DOHH2 (cell line): ENCODE data around the gene P3H3.
"Not testable (repeated sequence)": the region's sequence is repeated elsewhere in the genome, so short reads cannot be mapped to it uniquely, and the experiment has no call there.

Experiments
- H3F3A ChIP-seq: fragments of 200-600 bp; sonication (generic), shearing (Covaris generic); 2 replicates; pipeline ENCODE4 v1.6.0; 2016; ENCODE audit warnings: antibody characterized with exemption, mild to moderate bottlenecking; ENCODE audit not compliant: control insufficient read depth, insufficient read depth
- H3K27ac ChIP-seq: fragments of 200-600 bp; sonication (generic); 2 replicates; pipeline ENCODE4 v1.5.1; 2014; ENCODE audit warnings: low read depth, mild to moderate bottlenecking, low read length, moderate library complexity
- H3K27me3 ChIP-seq: fragments of 200-600 bp; sonication (generic); 2 replicates; pipeline ENCODE4 v1.6.1; 2014; ENCODE audit warnings: mild to moderate bottlenecking, low read length, mixed read lengths; ENCODE audit not compliant: control insufficient read depth
- H3K36me3 ChIP-seq: fragments of 200-600 bp; sonication (generic); 2 replicates; pipeline ENCODE4 v1.6.1; 2014; ENCODE audit warnings: mild to moderate bottlenecking, low read length, moderate library complexity, mixed read lengths; ENCODE audit not compliant: control insufficient read depth
- H3K4me1 ChIP-seq: fragments of 200-600 bp; sonication (generic); 2 replicates; pipeline ENCODE4 v1.6.1; 2014; ENCODE audit warnings: mild to moderate bottlenecking, low read length, mixed read lengths; ENCODE audit not compliant: control insufficient read depth
- H3K4me2 ChIP-seq: fragments of 200-600 bp; sonication (generic); 2 replicates; pipeline ENCODE4 v1.6.0; 2014; ENCODE audit warnings: mild to moderate bottlenecking, low read length, moderate library complexity
- H3K4me3 ChIP-seq: fragments of 200-600 bp; sonication (generic); 2 replicates; pipeline ENCODE4 v1.5.1; 2014; ENCODE audit warnings: mild to moderate bottlenecking, low read length, mixed read lengths
- H3K79me2 ChIP-seq: fragments of 200-600 bp; sonication (generic); 2 replicates; pipeline ENCODE4 v1.6.1; 2014; ENCODE audit warnings: mild to moderate bottlenecking, low read length, mixed read lengths; ENCODE audit not compliant: control insufficient read depth
- H3K9me2 ChIP-seq: fragments of 200-600 bp; sonication (generic); replicated peaks from 2 replicates; pipeline ENCODE4 v1.6.1; 2014; ENCODE audit warnings: mild to moderate bottlenecking, low read length, mixed read lengths; ENCODE audit not compliant: control insufficient read depth
- H3K9me3 ChIP-seq: fragments of 200-600 bp; sonication (generic); 2 replicates; pipeline ENCODE4 v1.6.1; 2014; ENCODE audit warnings: antibody characterized with exemption, low read length, mixed read lengths; ENCODE audit not compliant: control insufficient read depth, insufficient read depth
- H4K20me1 ChIP-seq: fragments of 200-600 bp; sonication (generic); 2 replicates; pipeline ENCODE4 v1.6.0; 2014; ENCODE audit warnings: low read depth, mild to moderate bottlenecking, antibody characterized with exemption, low read length, moderate library complexity; ENCODE audit not compliant: control insufficient read depth, insufficient read depth
- CTCF ChIP-seq: fragments of 200-600 bp; sonication (generic); IDR thresholded peaks from one replicate; pipeline ENCODE4 v1.5.1; 2014; ENCODE audit warnings: antibody characterized with exemption, mild to moderate bottlenecking, low read depth, low read length; ENCODE audit not compliant: poor library complexity, severe bottlenecking
- EZH2phosphoT487 ChIP-seq: fragments of 200-600 bp; sonication (generic); IDR thresholded peaks from 2 replicates; pipeline ENCODE4 v1.6.1; 2017; ENCODE audit warnings: borderline replicate concordance, mild to moderate bottlenecking, antibody characterized with exemption, low read length, moderate library complexity, mixed read lengths

P3H3 gene

DNA sequence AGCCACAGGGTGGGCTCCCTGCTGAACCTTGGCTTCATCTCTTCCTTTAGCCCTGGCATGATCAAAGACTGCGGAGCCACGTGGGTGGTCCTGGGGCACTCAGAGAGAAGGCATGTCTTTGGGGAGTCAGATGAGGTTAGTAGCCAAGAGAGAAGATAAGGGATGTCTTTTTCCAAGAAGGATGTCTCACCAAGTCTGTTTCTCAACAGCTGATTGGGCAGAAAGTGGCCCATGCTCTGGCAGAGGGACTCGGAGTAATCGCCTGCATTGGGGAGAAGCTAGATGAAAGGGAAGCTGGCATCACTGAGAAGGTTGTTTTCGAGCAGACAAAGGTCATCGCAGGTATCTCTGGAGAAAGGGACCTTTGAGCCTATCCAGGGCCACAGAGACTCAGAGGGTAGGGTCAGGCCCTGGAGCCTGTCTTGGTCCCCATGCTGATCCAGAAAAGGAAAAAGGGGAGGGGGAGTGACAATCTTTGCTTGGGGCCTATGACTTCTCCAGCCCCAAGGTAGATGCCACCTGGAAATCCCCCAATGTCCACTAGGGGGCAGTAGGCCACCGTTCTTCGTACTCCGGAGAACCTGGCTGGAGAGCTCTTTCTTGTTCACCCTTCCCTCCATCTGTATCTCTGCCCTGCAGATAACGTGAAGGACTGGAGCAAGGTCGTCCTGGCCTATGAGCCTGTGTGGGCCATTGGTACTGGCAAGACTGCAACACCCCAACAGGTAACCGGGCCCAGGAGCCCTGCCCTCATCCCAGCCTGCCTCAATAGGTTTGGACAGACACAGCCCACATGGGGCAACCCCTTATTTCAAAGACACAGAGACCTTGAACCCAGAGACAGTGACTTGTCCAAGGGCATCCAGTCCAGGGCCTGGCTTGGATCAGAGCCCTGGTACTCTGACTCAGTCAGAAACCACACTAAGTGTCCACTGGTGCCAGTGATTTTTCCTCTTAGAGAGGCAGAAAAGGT is 41.1 kb downstream of the P3H3 start:
- peaks cover 34% of the 10 kb centered on the region for H3F3A ChIP-seq
- peaks cover 78% of the 10 kb centered on the region for H3K36me3 ChIP-seq
- H4K20me1 ChIP-seq, result peaks cover 24% of the 10 kb centered on the region
- no peaks in the 10 kb centered on the region for H3K9me3 ChIP-seq
- H3K27me3 ChIP-seq, result no peaks in the 10 kb centered on the region; the same call in 1 of the 2 replicates
- H3K4me3 ChIP-seq, result peak overlapping the region; percentile 99
- peaks cover 56% of the 10 kb centered on the region for H3K4me1 ChIP-seq
- peak overlapping the region; percentile 88 for H3K4me2 ChIP-seq
- TF ChIP-seq EZH2phosphoT487, result no peak
- TF ChIP-seq CTCF, result peak; percentile 83
- H3K27ac ChIP-seq, result peak overlapping the region; percentile 85
- H3K9me2 ChIP-seq, result no peaks in the 10 kb centered on the region
- peaks cover 40% of the 10 kb centered on the region for H3K79me2 ChIP-seq

- Histone ChIP-seq H4K20me1 (peaks cover 24% of the 10 kb centered on the region), H3K79me2 (peaks cover 40% of the 10 kb centered on the region), H3K4me2 (peak overlapping the region; percentile 88; the same call in 1 of the 2 replicates), H3F3A (peaks cover 34% of the 10 kb centered on the region), H3K4me1 (peaks cover 56% of the 10 kb centered on the region), H3K36me3 (peaks cover 76% of the 10 kb centered on the region)
- not testable (repeated sequence) for H3K27me3 ChIP-seq, H3K27ac ChIP-seq, H3K4me3 ChIP-seq, H3K9me2 ChIP-seq, H3K9me3 ChIP-seq
Measured at GRCh38 chr12:6870304-6870703, 42.1 kb downstream of the P3H3 start.

DNA sequence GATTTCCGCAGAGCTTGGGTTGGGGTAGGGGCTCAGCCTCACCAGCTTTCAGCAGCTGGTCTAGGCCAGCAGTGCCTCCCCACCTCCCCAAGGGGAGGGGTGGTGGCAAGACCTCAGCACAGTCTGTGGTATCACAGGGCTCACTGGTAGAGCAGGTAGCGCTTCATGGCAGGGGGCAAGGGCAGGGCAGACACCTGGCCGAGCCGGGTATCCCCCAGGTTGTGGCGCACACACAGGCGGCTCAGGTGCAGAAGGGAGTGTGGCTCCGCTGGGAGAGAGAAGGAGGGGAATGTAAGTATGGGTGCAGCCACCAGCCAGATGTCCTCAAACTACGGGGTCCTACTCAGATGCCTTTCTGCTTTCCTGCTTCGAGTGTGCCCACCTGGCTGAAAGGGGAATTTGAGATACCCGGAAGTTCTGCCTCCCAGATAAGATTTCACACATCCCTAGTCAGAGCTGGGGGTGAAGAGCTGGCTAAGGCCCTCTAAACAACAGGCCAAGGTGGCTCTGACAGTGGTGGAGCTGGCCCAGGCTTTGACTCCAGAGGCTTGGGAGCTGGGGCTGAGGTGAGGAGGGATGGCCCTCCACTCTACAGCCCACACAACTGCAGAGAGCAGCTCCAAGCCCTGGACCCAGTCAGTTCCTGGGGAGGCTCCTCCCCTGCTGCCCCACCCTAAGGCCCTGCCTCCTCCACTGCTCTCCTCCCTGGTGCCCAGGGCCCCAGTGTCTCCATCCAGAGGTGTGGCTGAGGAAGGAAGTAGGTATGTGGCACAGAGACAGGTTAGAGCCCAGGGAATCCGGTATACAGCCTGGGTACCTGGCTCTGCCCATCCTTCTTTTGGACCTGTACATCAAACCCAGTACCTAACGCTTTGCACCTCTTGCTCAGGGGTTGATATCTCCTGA is 43.1 kb downstream of the P3H3 start:
- Histone ChIP-seq H3K27me3 (no peaks in the 10 kb centered on the region; the same call in 1 of the 2 replicates), H3K4me2 (peak overlapping the region; percentile 88), H3K4me1 (peaks cover 55% of the 10 kb centered on the region), H3K79me2 (peaks cover 40% of the 10 kb centered on the region), H3F3A (peaks cover 34% of the 10 kb centered on the region), H4K20me1 (peaks cover 24% of the 10 kb centered on the region), H3K9me2 (no peaks in the 10 kb centered on the region), H3K4me3 (peak overlapping the region; percentile 78), H3K36me3 (peaks cover 69% of the 10 kb centered on the region), H3K9me3 (no peaks in the 10 kb centered on the region), H3K27ac (peak overlapping the region; percentile 42)
- TF ChIP-seq EZH2phosphoT487, result no peak
- no peak for TF ChIP-seq CTCF
